Activated T-cell treated with anti-CD3 and anti-CD28 coated beads for 4 hours (primary cell): ENCODE measurements around the gene METTL24.

Source experiments
- DNase-seq: peaks from one replicate; pipeline ENCODE4 v3.0.0-alpha.2; 2020

Gene METTL24

GRCh38 chr6:110332281-110332680, 25.9 kb downstream of the METTL24 start:
- DNase-seq, result no peak

GRCh38 chr6:110331816-110332215, 26.3 kb downstream of the METTL24 start:
- no peak for DNase-seq

- no peak for DNase-seq
These were observed 26.8 kb downstream of the METTL24 start for GRCh38 chr6:110331390-110331789.

- no peak for DNase-seq
These were observed 28.3 kb downstream of the METTL24 start for GRCh38 chr6:110329714-110330436.

GRCh38 chr6:110329348-110329713, 28.8 kb downstream of the METTL24 start:
- DNase-seq, result no peak

- no peak for DNase-seq
These were observed 29.9 kb downstream of the METTL24 start for GRCh38 chr6:110328259-110328658.

- DNase-seq, result no peak
These were observed 30.8 kb downstream of the METTL24 start for GRCh38 chr6:110327391-110327790.

- DNase-seq, result no peak
These were observed 31.5 kb downstream of the METTL24 start for GRCh38 chr6:110326609-110327008.

GRCh38 chr6:110326057-110326456, 32.1 kb downstream of the METTL24 start:
- DNase-seq, result no peak

- no peak for DNase-seq
These were observed 33.0 kb downstream of the METTL24 start for GRCh38 chr6:110325197-110325596.

- DNase-seq, result no peak
These were observed 33.6 kb downstream of the METTL24 start for GRCh38 chr6:110324548-110324947.

- no peak for DNase-seq
These were observed 34.9 kb downstream of the METTL24 start for GRCh38 chr6:110323258-110323657.

GRCh38 chr6:110322874-110323242, 35.3 kb downstream of the METTL24 start:
- no peak for DNase-seq

GRCh38 chr6:110322151-110322873, 35.8 kb downstream of the METTL24 start:
- DNase-seq, result no peak

GRCh38 chr6:110320307-110320706, 37.8 kb downstream of the METTL24 start:
- DNase-seq, result no peak

GRCh38 chr6:110319843-110320242, 38.3 kb downstream of the METTL24 start:
- DNase-seq, result no peak

- no peak for DNase-seq
These were observed 38.8 kb downstream of the METTL24 start for GRCh38 chr6:110319381-110319780.

GRCh38 chr6:110318971-110319370, 39.2 kb downstream of the METTL24 start:
- no peak for DNase-seq

GRCh38 chr6:110317646-110318045, 40.5 kb downstream of the METTL24 start:
- DNase-seq, result no peak

- no peak for DNase-seq
These were observed 41.0 kb downstream of the METTL24 start for GRCh38 chr6:110317189-110317588.

GRCh38 chr6:110315869-110316398, 42.2 kb downstream of the METTL24 start:
- DNase-seq, result no peak

GRCh38 chr6:110315207-110315868, 42.8 kb downstream of the METTL24 start:
- no peak for DNase-seq

GRCh38 chr6:110310861-110311446, 47.2 kb downstream of the METTL24 start:
- no peak for DNase-seq
